IMR-90 (cell line): ENCODE measurements around the gene ATP2B2.

Experiments
- CEBPB ChIP-seq: IDR thresholded peaks from 2 replicates; pipeline ENCODE4 v1.6.1; 2012; ENCODE audit warnings: low read depth, low read length, improper control_type of control experiment
- CHD1 ChIP-seq: IDR thresholded peaks from 2 replicates; pipeline ENCODE4 v1.6.1; 2012; ENCODE audit warnings: low read depth, low read length, improper control_type of control experiment
- FOS ChIP-seq: fragments of 150-350 bp; IDR thresholded peaks from 2 replicates; pipeline ENCODE4 v1.6.1; 2016; ENCODE audit warnings: low read depth, low read length
- POLR2A ChIP-seq: IDR thresholded peaks from 2 replicates; pipeline ENCODE4 v1.6.1; 2012; ENCODE audit warnings: mild to moderate bottlenecking, low read depth, low read length
- RAD21 ChIP-seq: IDR thresholded peaks from 2 replicates; pipeline ENCODE4 v1.6.1; 2012; ENCODE audit warnings: low read length, improper control_type of control experiment
- RCOR1 ChIP-seq: IDR thresholded peaks from 2 replicates; pipeline ENCODE4 v1.6.1; 2012; ENCODE audit warnings: mild to moderate bottlenecking, low read length, improper control_type of control experiment; ENCODE audit not compliant: insufficient replicate concordance
- RFX5 ChIP-seq: IDR thresholded peaks from 2 replicates; pipeline ENCODE4 v1.8.0; 2012; ENCODE audit warnings: low read depth, mild to moderate bottlenecking, low read length, moderate library complexity
- SMC3 ChIP-seq: fragments of 150-350 bp; IDR thresholded peaks from 2 replicates; pipeline ENCODE4 v1.6.1; 2016; ENCODE audit warnings: low read depth, mild to moderate bottlenecking, antibody characterized with exemption, low read length, moderate library complexity
- USF2 ChIP-seq: fragments of 150-350 bp; IDR thresholded peaks from 2 replicates; pipeline ENCODE4 v1.6.1; 2017; ENCODE audit warnings: mild to moderate bottlenecking, antibody characterized with exemption, low read length, low read depth
- TF ChIP-seq, protein P1 (sequence below): conservative IDR thresholded peaks from 2 replicates; pipeline ENCODE4 v1.5.1; 2012; ENCODE audit warnings: mild to moderate bottlenecking, low read depth, low read length, improper control_type of control experiment
- TF ChIP-seq, protein P2 (sequence below): fragments of 150-350 bp; IDR thresholded peaks from 2 replicates; pipeline ENCODE4 v1.6.1; 2016; ENCODE audit warnings: low read depth, mild to moderate bottlenecking, low read length, moderate library complexity, borderline replicate concordance

GRCh38 chr3:10380906-10381305 is 124.5 kb downstream of the ATP2B2 start:
- TF ChIP-seq, protein P1, sequence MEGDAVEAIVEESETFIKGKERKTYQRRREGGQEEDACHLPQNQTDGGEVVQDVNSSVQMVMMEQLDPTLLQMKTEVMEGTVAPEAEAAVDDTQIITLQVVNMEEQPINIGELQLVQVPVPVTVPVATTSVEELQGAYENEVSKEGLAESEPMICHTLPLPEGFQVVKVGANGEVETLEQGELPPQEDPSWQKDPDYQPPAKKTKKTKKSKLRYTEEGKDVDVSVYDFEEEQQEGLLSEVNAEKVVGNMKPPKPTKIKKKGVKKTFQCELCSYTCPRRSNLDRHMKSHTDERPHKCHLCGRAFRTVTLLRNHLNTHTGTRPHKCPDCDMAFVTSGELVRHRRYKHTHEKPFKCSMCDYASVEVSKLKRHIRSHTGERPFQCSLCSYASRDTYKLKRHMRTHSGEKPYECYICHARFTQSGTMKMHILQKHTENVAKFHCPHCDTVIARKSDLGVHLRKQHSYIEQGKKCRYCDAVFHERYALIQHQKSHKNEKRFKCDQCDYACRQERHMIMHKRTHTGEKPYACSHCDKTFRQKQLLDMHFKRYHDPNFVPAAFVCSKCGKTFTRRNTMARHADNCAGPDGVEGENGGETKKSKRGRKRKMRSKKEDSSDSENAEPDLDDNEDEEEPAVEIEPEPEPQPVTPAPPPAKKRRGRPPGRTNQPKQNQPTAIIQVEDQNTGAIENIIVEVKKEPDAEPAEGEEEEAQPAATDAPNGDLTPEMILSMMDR, result no peak
- no peak for TF ChIP-seq POLR2A
- no peak for TF ChIP-seq CEBPB
- TF ChIP-seq RFX5, result no peak
- TF ChIP-seq, protein P2, sequence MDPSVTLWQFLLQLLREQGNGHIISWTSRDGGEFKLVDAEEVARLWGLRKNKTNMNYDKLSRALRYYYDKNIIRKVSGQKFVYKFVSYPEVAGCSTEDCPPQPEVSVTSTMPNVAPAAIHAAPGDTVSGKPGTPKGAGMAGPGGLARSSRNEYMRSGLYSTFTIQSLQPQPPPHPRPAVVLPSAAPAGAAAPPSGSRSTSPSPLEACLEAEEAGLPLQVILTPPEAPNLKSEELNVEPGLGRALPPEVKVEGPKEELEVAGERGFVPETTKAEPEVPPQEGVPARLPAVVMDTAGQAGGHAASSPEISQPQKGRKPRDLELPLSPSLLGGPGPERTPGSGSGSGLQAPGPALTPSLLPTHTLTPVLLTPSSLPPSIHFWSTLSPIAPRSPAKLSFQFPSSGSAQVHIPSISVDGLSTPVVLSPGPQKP, result no peak
- no peak for TF ChIP-seq USF2
- no peak for TF ChIP-seq RAD21
- TF ChIP-seq CHD1, result no peak
- no peak for TF ChIP-seq SMC3
- TF ChIP-seq RCOR1, result no peak
- TF ChIP-seq FOS, result no peak
